Stimulated activated CD4-positive, alpha-beta T cell treated with anti-CD3 and anti-CD28 coated beads, Interleukin-15, amount 100 ng/mL, for 1 hour (primary cell): ENCODE data around the gene SEC31A.

Source experiments
- DNase-seq, 2 donors: peaks; one replicate each; pipeline ENCODE4 v3.0.0-alpha.2; 2020; ENCODE audit warnings: low read depth in 1 of 2, low spot score in 1 of 2

SEC31A gene

GRCh38 chr4:82775243-82775642, 115.7 kb downstream of the SEC31A start:
- DNase-seq: no peak

- no peak for DNase-seq
These were observed 116.2 kb downstream of the SEC31A start for GRCh38 chr4:82774711-82775171.

GRCh38 chr4:82773057-82773456, 117.9 kb downstream of the SEC31A start:
- no peak for DNase-seq

- no peak for DNase-seq
These were observed 120.3 kb downstream of the SEC31A start for GRCh38 chr4:82770607-82771006.
